GM12873 (cell line): ENCODE data around the gene KCNQ1.

ENCODE experiments used
- TF ChIP-seq, protein P1 (sequence below): IDR thresholded peaks from 2 replicates; pipeline ENCODE4 v1.5.1; 2012; ENCODE audit warnings: low read depth, mild to moderate bottlenecking, moderate library complexity, low read length, control low read depth; ENCODE audit not compliant: insufficient read depth; ENCODE audit errors: missing control alignments

KCNQ1 gene

DNA sequence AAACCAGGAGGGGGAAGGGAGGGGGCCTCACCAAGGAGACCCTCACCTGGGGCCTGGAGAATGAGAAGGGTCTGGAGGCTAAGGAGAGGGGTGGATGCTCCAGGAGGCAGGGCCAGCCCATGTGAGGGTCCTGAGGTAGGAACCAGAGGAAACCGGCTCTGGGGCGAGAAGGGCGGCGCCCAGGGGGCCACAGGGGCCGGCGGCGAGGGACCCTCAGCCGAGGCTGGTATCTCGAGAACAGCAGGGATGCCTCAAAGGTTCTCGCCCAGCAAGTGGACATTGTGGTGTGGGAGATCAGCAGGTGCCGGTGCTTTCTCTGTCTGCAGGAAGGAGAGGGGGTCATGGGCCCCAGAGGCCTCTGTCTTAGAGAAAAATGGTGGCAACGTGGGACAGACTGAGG is 392.8 kb downstream of the KCNQ1 start:
- TF ChIP-seq, protein P1, sequence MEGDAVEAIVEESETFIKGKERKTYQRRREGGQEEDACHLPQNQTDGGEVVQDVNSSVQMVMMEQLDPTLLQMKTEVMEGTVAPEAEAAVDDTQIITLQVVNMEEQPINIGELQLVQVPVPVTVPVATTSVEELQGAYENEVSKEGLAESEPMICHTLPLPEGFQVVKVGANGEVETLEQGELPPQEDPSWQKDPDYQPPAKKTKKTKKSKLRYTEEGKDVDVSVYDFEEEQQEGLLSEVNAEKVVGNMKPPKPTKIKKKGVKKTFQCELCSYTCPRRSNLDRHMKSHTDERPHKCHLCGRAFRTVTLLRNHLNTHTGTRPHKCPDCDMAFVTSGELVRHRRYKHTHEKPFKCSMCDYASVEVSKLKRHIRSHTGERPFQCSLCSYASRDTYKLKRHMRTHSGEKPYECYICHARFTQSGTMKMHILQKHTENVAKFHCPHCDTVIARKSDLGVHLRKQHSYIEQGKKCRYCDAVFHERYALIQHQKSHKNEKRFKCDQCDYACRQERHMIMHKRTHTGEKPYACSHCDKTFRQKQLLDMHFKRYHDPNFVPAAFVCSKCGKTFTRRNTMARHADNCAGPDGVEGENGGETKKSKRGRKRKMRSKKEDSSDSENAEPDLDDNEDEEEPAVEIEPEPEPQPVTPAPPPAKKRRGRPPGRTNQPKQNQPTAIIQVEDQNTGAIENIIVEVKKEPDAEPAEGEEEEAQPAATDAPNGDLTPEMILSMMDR: no peak

DNA sequence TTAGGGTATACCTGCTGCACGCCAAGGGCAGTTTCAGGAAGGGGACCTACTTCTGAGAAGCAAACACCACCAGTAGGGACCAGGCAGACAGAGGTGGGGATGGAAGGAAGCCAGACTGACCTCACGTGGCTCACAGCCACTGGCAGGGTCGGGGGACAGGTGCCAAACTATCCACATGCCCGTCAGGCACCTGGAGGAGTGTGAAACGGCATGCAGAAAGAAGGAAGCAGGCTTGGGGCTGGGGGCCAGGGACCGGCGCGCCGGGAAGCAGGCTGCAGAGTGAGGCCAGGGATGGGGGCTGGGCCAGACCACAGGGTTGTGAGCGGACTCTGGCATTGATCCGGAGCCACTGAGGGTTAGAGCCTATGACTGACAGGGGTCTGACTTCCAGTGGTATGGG is 393.3 kb downstream of the KCNQ1 start:
- TF ChIP-seq, protein P1: no peak

DNA sequence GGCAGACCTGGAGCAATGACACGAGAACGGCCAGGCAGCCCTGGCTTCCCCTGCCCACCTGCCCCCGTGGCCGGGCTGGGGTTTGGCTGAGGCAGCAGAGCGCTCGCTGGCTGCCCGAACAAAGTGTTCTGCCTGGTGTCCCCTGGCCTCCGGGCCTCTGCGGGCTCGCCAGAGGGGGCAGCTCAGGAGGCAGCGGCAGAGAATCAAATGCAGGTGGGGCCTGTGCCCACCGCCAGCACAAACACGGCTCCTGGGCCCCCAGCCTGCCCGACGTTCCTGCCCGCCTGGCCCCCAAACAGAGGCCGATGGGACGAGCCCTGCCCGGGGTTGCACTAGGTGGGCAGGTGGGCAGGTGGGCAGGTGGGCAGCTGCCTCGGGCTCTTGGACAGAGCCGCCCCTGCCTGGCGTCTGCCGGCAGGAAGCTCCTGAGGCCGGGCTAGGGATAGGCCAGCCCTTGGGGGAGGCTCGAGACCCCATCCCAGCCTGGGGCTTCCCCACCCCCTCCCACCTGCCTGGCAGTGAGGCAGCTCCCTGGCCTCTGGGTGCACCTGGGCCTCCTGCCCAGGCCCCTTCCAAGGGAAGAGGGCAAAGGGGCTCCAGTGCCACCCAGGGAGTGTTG is 394.0 kb downstream of the KCNQ1 start:
- TF ChIP-seq, protein P1: no peak

DNA sequence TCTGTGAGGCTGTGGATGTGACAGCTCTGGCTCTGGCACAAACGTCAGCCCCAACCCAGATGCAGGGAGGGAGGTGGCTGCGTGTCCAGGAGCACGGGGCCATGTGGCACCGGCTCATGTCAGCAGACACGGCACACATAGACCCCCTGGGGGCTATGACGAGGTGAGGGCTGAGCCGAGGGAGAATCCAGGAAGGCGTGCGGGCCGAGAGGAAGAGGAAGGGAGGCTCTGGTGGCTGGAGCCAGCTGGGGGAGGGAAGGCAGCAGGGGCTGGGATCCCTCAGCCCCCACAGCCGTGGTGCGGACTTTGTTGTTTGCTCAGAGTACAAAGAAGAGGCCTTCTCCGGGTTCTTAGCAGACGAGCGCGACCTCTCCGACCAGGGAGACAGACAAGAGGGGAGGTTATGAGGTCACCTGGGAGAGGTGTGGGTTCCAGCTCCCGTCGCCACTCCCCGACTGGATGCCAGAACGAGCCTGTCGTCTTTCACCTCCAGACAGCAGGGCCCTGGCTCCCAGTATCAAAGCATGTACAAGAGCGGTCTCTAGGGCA is 394.7 kb downstream of the KCNQ1 start:
- TF ChIP-seq, protein P1: no peak

DNA sequence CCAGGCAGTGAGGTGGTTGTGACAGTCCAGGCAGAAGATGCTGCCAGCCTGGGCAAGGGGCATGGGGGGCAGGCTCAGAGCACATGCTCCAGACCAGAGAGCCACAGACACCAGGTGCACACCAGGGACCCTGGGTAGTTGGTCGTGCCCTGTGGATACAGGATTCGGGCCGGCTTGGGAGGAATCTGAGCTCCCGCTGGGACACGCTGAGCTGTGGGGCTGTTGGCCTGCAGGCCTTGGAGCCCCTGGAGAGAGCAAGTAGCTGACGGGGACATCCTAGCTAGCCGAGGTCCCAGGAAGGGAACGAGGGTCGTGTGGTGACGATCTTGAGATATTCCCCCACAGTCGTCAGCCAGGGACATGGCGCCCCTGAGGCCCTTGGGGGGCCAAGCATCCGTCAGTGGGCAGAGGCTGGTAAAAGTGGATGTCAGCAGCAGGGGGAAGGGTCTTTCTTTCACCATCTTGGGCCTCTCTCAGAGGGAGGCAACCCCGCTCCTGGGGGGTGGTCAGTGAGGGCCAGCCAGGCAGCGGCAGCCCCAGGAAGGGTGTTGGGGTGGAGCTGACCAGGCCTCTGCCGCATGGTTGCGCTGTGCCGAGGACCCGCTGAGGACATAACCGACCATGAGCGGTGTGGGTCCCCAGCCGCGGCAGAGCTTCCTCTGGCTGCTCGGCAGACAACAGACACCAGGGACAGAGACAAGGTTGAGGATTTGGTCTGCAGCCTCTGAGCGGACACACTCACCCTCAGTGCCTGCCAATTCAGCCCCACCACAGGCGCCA is 396.8 kb downstream of the KCNQ1 start:
- TF ChIP-seq, protein P1: no peak

DNA sequence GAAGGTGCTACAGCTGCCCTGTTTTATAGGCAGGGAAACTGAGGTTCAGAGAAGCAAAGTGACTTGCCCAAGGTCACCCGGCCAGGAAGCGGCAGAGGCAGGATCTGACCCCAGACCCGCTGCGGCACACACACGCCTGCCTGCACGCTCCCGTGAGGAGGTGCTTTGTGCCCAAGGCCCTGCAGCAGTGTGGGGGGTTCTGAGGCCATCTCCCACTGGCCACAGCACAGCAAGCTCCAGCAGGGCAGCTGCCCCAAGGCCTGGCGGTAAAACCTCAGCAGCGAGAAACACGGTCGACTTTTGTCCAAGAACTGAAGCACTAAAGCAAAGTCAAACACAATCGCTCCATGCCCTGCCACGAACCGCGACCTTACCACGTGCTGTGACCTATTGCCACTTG is 398.1 kb downstream of the KCNQ1 start:
- TF ChIP-seq, protein P1: no peak

DNA sequence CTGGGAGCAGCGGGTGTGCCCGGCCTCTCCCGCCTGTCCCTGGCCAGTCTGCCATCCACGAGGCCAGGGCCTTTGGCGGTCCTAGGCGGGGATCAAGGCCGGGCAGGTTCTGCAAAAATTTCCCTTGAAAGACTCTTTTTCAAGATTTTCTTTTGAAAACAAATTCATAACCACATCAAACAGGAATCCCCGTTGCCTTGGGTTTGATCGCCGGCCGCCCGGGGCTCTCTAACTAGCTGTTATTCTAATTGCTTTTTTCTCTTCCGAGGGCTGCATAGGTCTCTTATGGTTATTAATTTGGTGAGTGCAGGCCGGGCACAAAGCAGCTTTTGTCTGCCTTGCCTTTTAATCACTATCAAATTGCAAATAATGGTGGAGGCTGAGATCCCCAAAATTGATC is 398.7 kb downstream of the KCNQ1 start:
- TF ChIP-seq, protein P1: no peak
